Tibial nerve (tissue), 4 donors: ENCODE data around the gene GTF3C2.

Experiments
- EP300 ChIP-seq, 2 donors: sonication (generic); formaldehyde crosslinking; IDR thresholded peaks; one replicate each; pipeline ENCODE4 v1.6.1; 2017; ENCODE audit warnings: antibody characterized with exemption in 2 of 2, mild to moderate bottlenecking in 1 of 2
- POLR2A ChIP-seq, 2 donors: fragments of 450-650 bp; IDR thresholded peaks; one replicate each; pipeline ENCODE4 v1.6.1; 2017; ENCODE audit warnings: antibody characterized with exemption in 2 of 2, mild to moderate bottlenecking in 2 of 2, moderate library complexity in 2 of 2
- TF ChIP-seq, protein P1 (sequence below), 5 experiments: fragments of 200-600 bp in 3 of 5; fragments of 450-650 bp in 2 of 5; sonication (generic) in 3 of 5; IDR thresholded peaks; one replicate each; pipeline ENCODE4 v1.5.1; 2016 to 2019; ENCODE audit warnings: antibody characterized with exemption in 5 of 5, mild to moderate bottlenecking in 3 of 5, moderate library complexity in 2 of 5

DNA sequence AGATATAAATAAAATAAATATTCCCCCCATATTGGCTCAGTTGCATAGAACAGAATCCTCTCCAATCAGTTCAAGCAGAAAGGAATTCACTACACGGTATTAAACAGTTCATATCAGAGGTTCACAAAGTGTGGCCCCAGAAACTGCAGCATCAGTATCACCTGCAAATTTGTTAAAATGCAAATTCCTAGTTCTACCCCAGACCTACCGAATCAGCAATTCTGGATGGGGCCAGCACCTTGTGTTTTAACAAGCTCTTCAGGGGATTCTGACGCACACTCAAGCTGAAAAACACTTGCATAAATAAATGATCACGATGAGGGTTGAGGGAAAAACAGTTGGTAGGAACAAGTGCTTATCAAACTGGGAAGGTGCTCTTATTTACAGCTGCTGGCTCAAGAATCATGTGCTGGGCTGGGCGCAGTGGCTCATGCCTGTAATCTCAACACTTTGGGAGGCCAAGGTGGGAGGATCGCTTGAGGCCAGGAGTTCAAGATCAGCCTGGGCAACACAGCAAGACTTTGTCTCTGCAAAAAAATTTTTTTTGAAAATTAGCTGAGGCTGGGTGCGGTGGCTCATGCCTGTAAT, 6.4 kb downstream of the GTF3C2 start:
- TF ChIP-seq, protein P1, sequence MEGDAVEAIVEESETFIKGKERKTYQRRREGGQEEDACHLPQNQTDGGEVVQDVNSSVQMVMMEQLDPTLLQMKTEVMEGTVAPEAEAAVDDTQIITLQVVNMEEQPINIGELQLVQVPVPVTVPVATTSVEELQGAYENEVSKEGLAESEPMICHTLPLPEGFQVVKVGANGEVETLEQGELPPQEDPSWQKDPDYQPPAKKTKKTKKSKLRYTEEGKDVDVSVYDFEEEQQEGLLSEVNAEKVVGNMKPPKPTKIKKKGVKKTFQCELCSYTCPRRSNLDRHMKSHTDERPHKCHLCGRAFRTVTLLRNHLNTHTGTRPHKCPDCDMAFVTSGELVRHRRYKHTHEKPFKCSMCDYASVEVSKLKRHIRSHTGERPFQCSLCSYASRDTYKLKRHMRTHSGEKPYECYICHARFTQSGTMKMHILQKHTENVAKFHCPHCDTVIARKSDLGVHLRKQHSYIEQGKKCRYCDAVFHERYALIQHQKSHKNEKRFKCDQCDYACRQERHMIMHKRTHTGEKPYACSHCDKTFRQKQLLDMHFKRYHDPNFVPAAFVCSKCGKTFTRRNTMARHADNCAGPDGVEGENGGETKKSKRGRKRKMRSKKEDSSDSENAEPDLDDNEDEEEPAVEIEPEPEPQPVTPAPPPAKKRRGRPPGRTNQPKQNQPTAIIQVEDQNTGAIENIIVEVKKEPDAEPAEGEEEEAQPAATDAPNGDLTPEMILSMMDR (IDR thresholded peaks at IDR 0.05), result no peak
- no peak for TF ChIP-seq POLR2A (IDR thresholded peaks at IDR 0.05)
- TF ChIP-seq EP300 (IDR thresholded peaks at IDR 0.05), result no peak
